Measurements from ENCODE around the gene ASB5.
A peak's percentile ranks its signal among the peaks of the same experiment; 100 is the strongest.
"Not testable (repeated sequence)": the region's sequence is repeated elsewhere in the genome, so short reads cannot be mapped to it uniquely, and the experiment has no call there.

Gene ASB5

DNA sequence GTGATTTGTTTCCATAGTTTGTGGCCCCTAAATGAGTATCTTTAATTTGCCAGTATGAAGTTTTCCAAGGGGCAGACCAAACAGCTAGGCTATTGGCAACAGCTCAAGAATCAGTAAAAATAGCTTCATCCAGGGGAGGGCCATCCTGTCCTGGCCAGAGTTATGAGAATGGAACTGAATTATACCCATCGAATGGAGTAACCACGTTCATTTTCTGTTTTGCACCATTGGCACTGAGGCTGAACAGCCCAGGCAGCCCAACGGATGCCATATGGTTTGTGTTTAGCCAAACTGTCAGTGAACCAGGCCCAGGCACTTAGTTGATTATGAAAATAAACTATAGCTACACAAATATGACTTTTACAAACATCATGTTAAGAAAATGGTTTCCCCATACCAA lies 17.7 kb upstream of the ASB5 start:
- H3K4me3 ChIP-seq (ENCODE audit: low read depth, low read length) = no peak overlapping the region
- no peak for DNase-seq (ENCODE audit: low read depth)
- TF ChIP-seq, protein P1, sequence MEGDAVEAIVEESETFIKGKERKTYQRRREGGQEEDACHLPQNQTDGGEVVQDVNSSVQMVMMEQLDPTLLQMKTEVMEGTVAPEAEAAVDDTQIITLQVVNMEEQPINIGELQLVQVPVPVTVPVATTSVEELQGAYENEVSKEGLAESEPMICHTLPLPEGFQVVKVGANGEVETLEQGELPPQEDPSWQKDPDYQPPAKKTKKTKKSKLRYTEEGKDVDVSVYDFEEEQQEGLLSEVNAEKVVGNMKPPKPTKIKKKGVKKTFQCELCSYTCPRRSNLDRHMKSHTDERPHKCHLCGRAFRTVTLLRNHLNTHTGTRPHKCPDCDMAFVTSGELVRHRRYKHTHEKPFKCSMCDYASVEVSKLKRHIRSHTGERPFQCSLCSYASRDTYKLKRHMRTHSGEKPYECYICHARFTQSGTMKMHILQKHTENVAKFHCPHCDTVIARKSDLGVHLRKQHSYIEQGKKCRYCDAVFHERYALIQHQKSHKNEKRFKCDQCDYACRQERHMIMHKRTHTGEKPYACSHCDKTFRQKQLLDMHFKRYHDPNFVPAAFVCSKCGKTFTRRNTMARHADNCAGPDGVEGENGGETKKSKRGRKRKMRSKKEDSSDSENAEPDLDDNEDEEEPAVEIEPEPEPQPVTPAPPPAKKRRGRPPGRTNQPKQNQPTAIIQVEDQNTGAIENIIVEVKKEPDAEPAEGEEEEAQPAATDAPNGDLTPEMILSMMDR (conservative IDR thresholded peaks at IDR 0.05; ENCODE audit: low read depth, low read length) = no peak

DNA sequence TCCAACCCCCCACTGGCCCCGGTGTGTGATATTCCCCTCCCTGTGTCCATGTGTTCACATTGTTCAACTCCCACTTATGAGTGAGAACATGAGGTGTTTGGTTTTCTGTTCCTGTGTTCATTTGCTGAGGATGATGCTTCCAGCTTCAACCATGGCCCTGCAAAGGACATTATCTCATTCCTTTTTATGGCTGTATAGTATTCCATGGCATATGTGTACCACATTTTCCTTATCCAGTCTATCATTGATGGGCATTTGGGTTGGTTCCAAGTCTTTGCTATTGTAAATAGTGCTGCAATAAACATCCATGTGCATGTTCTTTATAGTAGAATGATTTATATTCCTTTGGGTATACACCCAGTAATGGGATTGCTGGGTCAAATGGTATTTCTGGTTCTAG lies 10.5 kb upstream of the ASB5 start:
- not testable (repeated sequence) for DNase-seq (ENCODE audit: low read depth); H3K4me3 ChIP-seq (ENCODE audit: low read depth, low read length)

DNA sequence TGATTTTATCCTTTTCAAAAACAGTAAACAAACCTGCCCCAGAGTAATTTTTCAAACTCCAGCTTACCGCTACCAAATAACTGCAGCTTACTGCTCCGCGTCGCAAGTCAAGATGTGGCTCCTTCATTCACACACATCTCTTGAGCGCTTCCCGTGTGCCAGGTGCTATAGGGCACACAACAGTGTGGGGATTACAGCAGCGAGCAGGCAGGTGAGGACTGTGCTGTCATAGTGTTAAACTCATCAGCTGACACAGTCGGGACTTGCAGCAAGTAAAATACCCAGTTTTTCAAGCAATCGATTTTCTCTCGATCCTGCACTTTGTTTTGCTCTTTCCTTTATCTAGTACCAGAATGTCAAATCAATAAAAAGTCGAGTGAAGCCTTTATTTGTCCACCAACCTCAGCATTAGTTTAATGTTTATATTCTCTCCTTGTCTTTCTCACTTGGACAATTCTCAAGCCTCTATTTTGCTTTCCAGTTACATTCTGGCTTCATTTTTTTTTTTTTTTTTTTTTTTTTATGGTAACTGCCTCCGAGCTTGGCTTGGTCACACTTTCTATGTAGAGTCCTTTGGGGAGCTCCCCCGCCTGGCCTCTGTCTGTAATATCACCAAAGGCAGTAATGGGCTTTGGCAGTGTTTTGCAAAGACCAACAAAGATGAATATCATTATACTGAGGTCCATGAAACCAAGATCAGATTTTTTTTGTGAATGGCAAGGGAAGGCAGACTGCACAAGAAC lies 8.3 kb upstream of the ASB5 start:
- H3K4me3 ChIP-seq (ENCODE audit: low read depth, low read length) = no peak overlapping the region
- TF ChIP-seq, protein P1 (conservative IDR thresholded peaks at IDR 0.05; ENCODE audit: low read depth, low read length) = peak; percentile 79
- peak; percentile 83 for DNase-seq (ENCODE audit: low read depth)

DNA sequence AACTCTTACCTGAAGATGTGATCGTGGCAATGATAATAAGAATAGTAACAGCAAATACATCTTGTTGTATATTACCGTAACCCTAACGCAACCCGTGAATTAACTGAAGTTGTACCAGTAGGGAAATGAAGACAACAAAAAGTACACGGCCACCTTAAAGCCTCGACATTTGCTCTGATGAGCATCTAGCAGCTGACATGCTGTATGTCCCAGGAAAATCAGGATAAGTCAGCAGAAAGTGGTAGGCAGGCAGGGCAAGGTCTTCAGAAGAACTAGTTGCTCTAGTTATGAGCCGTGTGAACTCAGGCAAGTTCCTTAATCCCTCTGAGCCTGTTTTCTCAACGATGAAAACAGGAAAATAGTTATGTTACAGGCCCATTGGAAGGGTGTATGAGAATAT lies 7.7 kb upstream of the ASB5 start:
- H3K4me3 ChIP-seq (ENCODE audit: low read depth, low read length) = no peak overlapping the region
- DNase-seq (ENCODE audit: low read depth) = no peak
- TF ChIP-seq, protein P1 (conservative IDR thresholded peaks at IDR 0.05; ENCODE audit: low read depth, low read length) = no peak

DNA sequence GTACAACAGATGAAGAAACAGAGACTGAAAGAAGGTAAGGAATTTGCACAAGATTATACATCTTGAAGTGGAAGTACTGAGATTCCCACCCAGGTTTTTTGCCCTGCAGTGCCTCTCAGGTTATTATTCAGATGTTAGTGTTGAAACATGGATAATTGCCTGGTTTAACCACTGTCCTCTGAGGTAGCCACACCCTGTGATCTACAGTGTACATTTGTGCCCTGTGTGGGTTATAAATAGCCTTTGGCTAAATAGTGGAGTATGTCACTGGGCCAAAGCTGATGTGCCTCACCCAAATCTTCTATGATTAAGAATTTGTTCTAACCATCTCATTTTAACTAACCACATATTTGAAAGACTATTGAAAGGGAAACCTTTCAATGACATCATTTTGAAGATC lies 5.4 kb upstream of the ASB5 start:
- TF ChIP-seq, protein P1 (conservative IDR thresholded peaks at IDR 0.05; ENCODE audit: low read depth, low read length) = no peak
- H3K4me3 ChIP-seq (ENCODE audit: low read depth, low read length) = no peak overlapping the region
- no peak for DNase-seq (ENCODE audit: low read depth)

DNA sequence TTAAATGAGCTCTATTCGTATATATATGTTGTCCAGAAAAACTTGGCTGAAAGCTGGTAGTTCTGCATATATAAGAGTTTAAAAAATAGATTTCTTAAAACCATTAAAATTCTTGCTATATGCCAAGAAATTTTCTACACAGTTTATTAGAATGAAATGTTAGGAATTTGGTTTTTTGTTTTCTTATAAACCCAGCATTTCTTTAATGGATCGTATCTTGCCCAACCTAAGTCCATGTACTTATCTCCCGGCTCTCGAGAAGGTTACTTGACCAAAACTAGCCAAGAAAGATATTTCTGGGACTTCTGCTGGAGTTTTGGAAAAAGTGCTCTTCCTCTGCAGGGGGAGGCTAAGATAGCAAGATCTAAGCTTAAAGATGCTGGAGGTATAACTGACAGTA lies 4.7 kb upstream of the ASB5 start:
- no peak for DNase-seq (ENCODE audit: low read depth)
- H3K4me3 ChIP-seq (ENCODE audit: low read depth, low read length) = no peak overlapping the region
- TF ChIP-seq, protein P1 (conservative IDR thresholded peaks at IDR 0.05; ENCODE audit: low read depth, low read length) = no peak

DNA sequence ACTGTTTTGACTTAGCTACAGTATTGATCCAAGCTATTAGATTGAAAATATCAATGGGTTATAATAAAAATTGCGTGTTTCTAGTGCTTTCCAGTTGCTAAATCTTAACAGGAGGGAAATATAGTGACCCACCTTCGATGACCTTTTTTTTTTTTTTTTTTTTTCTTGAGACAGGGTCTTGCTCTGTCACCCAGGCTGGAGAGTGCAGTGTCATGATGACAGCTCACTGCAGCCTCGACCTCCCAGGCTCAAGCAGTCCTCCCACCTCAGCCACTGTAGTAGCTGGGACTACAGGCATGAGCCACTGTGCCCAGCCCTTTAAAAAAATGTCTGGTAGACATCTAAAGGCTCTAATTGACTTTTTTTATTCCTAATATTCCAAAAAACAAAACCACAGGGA lies 3.8 kb upstream of the ASB5 start:
- H3K4me3 ChIP-seq (ENCODE audit: low read depth, low read length) = no peak overlapping the region
- TF ChIP-seq, protein P1 (conservative IDR thresholded peaks at IDR 0.05; ENCODE audit: low read depth, low read length) = no peak
- no peak for DNase-seq (ENCODE audit: low read depth)

Measured in choroid plexus epithelial cell (primary cell).